HG02938 (cell line): ENCODE data around the gene GOLPH3.

ENCODE experiments used
- ATAC-seq: cut with Tn5 transposase; IDR thresholded peaks from one replicate; pipeline ENCODE4 v1.9.1; 2021; ENCODE audit warnings: mild to moderate bottlenecking, moderate library complexity; ENCODE audit not compliant: unreplicated experiment

GOLPH3 gene

GRCh38 chr5:32076699-32077695 lies 97.1 kb downstream of the GOLPH3 start:
- ATAC-seq, result no peak
